K562 (cell line): Measurements from ENCODE around the gene CCDC28A. TPM values are rescaled to one million over a fixed set of nuclear protein-coding genes. Genes with fewer than 3 reads are reported as not detected.

Experiments
- CLOCK ChIP-seq: fragments of 250-450 bp; sonication (Bioruptor Pico); IDR thresholded peaks from 2 replicates; pipeline ENCODE4 v1.4.0; 2020; ENCODE audit warnings: mild to moderate bottlenecking, moderate library complexity, borderline replicate concordance
- DACH1 ChIP-seq: fragments of 450-650 bp; IDR thresholded peaks from 2 replicates; pipeline ENCODE4 v1.6.1; 2018; ENCODE audit not compliant: partially characterized antibody
- E2F1 ChIP-seq: sonication (generic); formaldehyde crosslinking; IDR thresholded peaks from 2 replicates; pipeline ENCODE4 v1.8.1; 2023; ENCODE audit warnings: mild to moderate bottlenecking, missing genetic modification reagents, moderate library complexity
- EGR1 ChIP-seq: fragments of 450-650 bp; conservative IDR thresholded peaks from 2 replicates; pipeline ENCODE4 v1.6.1; 2017; ENCODE audit warnings: mild to moderate bottlenecking
- FOS ChIP-seq: IDR thresholded peaks from 3 replicates; pipeline ENCODE4 v1.6.1; 2011; ENCODE audit not compliant: insufficient read length; ENCODE audit errors: extremely low read depth
- HMGXB4 ChIP-seq: sonication (generic); formaldehyde crosslinking; IDR thresholded peaks from 2 replicates; pipeline ENCODE4 v1.8.1; 2023; ENCODE audit warnings: mild to moderate bottlenecking, missing genetic modification reagents
- KLF16 ChIP-seq: IDR thresholded peaks from 2 replicates; pipeline ENCODE4 v1.6.1; 2016; ENCODE audit warnings: antibody characterized with exemption
- MXD1 ChIP-seq: fragments of 250-450 bp; sonication (Bioruptor Pico); IDR thresholded peaks from 2 replicates; pipeline ENCODE4 v1.8.0; 2021; ENCODE audit warnings: borderline replicate concordance, mild to moderate bottlenecking, moderate library complexity; ENCODE audit not compliant: poor library complexity, severe bottlenecking
- RHOXF2B ChIP-seq: fragments of 250-450 bp; sonication (Bioruptor Pico); conservative IDR thresholded peaks from 2 replicates; pipeline ENCODE4 v1.5.1; 2021
- SFPQ ChIP-seq: fragments of 200-400 bp; formaldehyde crosslinking; IDR thresholded peaks from 2 replicates; pipeline ENCODE4 v1.6.1; 2017; ENCODE audit warnings: mild to moderate bottlenecking, low read depth, low read length, moderate library complexity
- TFE3 ChIP-seq: fragments of 450-650 bp; formaldehyde crosslinking; IDR thresholded peaks from 2 replicates; pipeline ENCODE4 v1.4.0; 2020; ENCODE audit warnings: mild to moderate bottlenecking, mixed read lengths
- ZBTB12 ChIP-seq: fragments of 250-450 bp; sonication (Bioruptor Pico); IDR thresholded peaks from 2 replicates; pipeline ENCODE4 v1.4.0; 2020
- ZNF143 ChIP-seq: sonication (generic); formaldehyde crosslinking; IDR thresholded peaks from 2 replicates; pipeline ENCODE4 v1.9.0; 2022; ENCODE audit warnings: mild to moderate bottlenecking, missing genetic modification reagents
- ZNF696 ChIP-seq: fragments of 250-450 bp; sonication (Bioruptor Pico); conservative IDR thresholded peaks from 2 replicates; pipeline ENCODE4 v1.4.0; 2020; ENCODE audit warnings: mild to moderate bottlenecking, moderate library complexity
- polyA plus RNA-seq, 8 experiments: library from polyadenylated mRNA; depleted of rRNA in 4 of 8; stranded (reverse) in 5 of 8; unstranded in 3 of 8; fragments of >200 nt; fragmentation: Nextera tagmentation in 2 of 8; fragmentation: Illumina TruSeq in 1 of 8; extraction: Ambion mirVana in 2 of 8; extraction: Trizol in 1 of 8; gene quantifications; 2 replicates each; pipeline versions ENCODE4 v1.2.1 to v1.2.3, GENCODE V29; 2011 to 2014; ENCODE audit warnings: inconsistent platforms in 1 of 8, missing spikeins in 1 of 8
- total RNA-seq, 7 experiments: library from RNA; depleted of rRNA in 6 of 7; stranded (reverse); fragments of >200 nt in 6 of 7; fragmentation: Illumina TruSeq in 2 of 7; extraction: Trizol in 2 of 7; gene quantifications; 2 replicates each; pipeline versions ENCODE4 v1.2.1 to v1.2.3, GENCODE V29; 2011 to 2021; ENCODE audit warnings: low replicate concordance in 1 of 7

CCDC28A gene
- total and polyA plus RNA-seq, 9 of the 15 experiments (the other 6 are each of a cell fraction or from before 2014, with no cell fraction given) = 12.6 to 35.5 (median 19.1) TPM

- TF ChIP-seq FOS (peak; percentile 31), ZNF143 (CRISPR knock-in tag) (peak; percentile 95), HMGXB4 (CRISPR knock-in tag) (no peak), EGR1 (no peak), CLOCK (no peak), KLF16 (no peak), SFPQ (no peak), TFE3 (CRISPR knock-in tag) (no peak), MXD1 (CRISPR knock-in tag) (no peak), E2F1 (CRISPR knock-in tag) (0 out of 2 replicates have a peak, but pooled peaks have one; percentile 31), DACH1 (no peak), ZNF696 (CRISPR knock-in tag) (no peak), ZBTB12 (peak; percentile 85), RHOXF2B (no peak)
Observed at GRCh38 chr6:138773177-138774091, at the start of gene CCDC28A (continued).
